GM19438 (cell line): ENCODE measurements around the gene MTNR1A.
"Not testable (repeated sequence)": the region's sequence is repeated elsewhere in the genome, so short reads cannot be mapped to it uniquely, and the experiment has no call there.

ENCODE experiments used
- ATAC-seq: cut with Tn5 transposase; IDR thresholded peaks from one replicate; pipeline ENCODE4 v1.9.1; 2021; ENCODE audit warnings: low read depth; ENCODE audit not compliant: unreplicated experiment

Gene MTNR1A

GRCh38 chr4:186563761-186564160 is 8.4 kb upstream of the MTNR1A start:
- ATAC-seq, result no peak

GRCh38 chr4:186561748-186562147 is 6.4 kb upstream of the MTNR1A start:
- no peak for ATAC-seq

GRCh38 chr4:186560647-186561046 is 5.3 kb upstream of the MTNR1A start:
- ATAC-seq, result no peak

DNA sequence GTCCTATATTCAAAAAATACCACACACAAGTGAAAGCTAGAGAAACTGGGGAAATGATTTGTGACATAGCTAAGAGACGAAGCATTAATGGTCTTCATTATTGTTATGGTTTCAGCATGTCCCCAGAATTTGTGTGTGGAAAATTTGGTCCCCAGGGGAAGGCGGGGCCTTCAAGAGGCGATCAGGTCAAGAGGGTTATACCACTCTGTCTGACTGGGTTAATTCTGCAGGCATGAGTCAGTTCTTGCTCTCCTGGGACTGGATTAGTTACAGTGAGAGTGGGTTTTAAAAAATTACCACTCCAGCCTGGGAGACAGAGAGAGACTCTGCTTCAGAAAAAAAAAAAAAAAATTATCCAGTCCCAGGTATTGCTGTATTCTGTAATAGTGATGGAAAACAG is 2.1 kb upstream of the MTNR1A start:
- no peak for ATAC-seq

DNA sequence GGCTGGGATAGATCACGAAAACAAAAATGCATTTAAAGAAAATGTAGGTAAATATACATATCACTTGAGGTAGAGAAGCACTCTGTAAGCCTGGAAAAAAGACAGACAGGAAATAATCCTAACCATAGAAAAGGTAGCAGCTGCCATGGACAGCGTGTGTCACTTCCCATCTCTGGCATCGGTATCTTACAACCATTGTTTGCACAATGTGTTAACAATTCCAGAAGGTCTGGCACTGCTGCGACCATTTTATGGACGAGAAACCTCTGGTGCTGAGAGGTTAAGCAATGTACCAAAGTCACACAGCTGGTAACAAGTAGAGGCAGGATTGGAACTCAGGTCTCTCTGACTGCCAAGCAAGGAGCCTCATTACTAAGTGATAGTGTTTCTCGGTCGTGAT is 1.7 kb upstream of the MTNR1A start:
- no peak for ATAC-seq

GRCh38 chr4:186554539-186554913 is 841 bp downstream of the MTNR1A start:
- ATAC-seq, result no peak

DNA sequence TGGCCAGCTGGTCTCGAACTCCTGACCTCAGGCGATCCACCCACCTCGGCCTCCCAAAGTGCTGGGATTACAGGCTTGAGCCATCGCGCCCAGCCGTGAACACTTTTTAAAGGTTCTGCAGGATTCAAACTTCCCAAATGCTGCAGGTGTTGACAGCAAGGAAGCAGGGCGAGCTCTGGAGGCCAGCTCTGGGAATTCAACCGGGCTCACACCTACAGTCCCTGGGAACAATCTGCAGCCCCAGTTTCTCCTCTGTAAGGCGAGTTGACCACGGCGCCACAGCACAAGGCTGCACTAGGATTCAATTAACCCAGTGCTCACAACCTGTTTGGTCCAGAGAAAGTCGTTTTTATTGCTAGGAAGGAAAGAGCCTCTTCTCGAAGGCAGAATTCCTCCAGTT is 1.6 kb downstream of the MTNR1A start:
- no peak for ATAC-seq

DNA sequence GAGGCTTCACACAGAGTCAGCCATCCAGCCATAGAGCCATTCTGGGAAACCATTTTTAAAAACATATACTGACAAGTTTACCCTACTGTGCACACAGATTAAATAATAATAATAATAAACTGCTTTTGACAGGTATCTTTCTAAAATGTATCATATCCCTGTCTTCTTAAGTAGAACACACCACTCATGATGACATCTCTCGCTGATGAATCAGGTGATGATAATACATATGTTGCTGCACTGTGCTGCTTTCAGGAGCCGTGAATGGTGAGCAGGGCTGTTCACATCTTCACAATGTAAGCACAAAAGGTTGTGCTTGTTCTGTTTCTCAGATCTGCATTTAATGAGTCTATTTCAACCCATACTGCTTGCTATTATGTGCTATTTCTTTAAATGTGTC is 3.5 kb downstream of the MTNR1A start:
- ATAC-seq, result no peak

DNA sequence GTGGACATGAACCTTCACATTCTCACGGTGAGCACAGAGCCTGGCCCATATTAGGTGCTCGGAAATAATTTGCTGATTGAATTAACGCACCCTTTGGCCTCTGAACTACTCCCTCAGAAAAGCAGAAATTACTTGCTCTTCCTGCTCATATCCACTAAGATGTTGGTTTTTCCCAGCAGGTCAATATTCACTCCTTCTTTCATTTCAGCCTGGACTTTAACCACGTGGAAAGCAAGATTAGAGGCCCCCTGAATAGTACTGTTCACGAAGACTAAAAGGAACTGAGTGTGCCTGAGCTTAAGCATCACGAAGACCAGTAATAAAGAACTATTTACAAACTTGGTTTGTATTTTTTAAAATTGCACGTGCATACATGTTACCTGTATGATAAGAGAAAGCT is 9.9 kb downstream of the MTNR1A start:
- ATAC-seq, result no peak

GRCh38 chr4:186543206-186543605 is 12.2 kb downstream of the MTNR1A start:
- ATAC-seq, result no peak

- no peak for ATAC-seq
Measured at GRCh38 chr4:186541801-186542200, 13.6 kb downstream of the MTNR1A start.

- no peak for ATAC-seq
Measured at GRCh38 chr4:186537843-186538521, 17.4 kb downstream of the MTNR1A start.

- ATAC-seq, result no peak
Measured at GRCh38 chr4:186536285-186536684, 19.1 kb downstream of the MTNR1A start.

DNA sequence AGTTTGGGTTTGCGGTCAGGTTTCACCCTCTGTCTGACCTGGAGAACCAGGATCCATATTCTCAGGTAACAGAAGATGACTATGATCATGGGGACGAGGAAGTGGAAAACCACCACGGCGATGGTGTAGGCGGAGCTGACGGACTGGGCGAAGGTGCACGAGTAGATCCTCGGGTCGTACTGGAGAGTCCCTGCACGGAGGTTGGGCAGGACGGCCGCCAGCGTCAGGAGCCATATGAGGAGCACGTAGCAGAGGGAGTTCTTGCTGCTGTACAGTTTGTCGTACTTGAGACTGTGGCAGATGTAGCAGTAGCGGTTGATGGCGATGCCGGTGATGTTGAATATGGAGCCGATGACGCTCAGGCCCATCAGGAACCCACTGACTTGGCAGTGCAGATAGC is 21.3 kb downstream of the MTNR1A start:
- no peak for ATAC-seq

DNA sequence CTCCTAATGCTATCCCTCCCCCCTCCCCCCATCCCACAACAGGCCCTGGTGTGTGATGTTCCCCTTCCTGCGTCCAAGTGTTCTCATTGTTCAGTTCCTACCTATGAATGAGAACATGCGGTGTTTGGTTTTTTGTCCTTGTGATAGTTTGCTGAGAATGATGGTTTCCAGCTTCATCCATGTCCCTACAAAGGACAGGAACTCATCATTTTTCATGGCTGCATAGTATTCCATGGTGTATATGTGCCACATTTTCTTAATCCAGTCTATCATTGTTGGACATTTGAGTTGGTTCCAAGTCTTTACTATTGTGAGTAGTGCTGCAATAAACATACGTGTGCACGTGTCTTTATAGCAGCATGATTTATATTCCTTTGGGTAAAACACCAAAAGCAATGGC is 31.4 kb downstream of the MTNR1A start:
- ATAC-seq, result not testable (repeated sequence)

- ATAC-seq, result no peak
Measured at GRCh38 chr4:186516287-186516686, 39.1 kb downstream of the MTNR1A start.

DNA sequence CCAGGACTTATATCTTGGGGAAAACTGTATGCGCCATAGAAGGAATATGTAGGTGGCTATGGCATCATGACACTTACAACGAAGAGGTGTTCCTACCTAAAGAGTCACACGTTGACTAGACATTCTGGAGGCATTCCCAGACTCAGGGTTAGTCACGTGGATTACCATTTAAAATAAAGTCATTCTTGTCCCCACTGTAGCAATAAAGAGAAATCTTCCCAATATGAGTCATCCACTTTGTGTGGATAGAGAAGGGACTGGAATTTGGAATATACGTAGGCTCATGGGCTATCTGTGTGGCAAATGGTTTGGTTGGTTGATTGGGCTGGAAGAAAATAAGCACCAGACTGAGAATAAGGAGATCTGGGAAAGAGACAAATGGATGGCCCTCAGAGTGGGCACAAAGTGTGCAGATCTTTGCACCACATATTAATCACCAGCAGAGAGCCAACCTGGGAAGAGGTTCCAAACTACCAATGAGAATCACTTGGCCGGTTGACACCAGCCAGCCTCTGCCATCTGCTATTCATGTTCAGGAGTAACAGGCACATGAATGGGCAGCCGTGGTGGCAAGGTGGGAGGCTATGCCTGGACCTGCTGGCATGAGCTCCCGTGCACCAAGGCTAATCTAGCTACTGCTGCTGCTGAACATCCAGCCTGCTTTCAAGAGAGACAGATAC is 41.0 kb downstream of the MTNR1A start:
- no peak for ATAC-seq

GRCh38 chr4:186504771-186505170 is 50.6 kb downstream of the MTNR1A start:
- not testable (repeated sequence) for ATAC-seq

- ATAC-seq, result no peak
Measured at GRCh38 chr4:186502231-186502630, 53.1 kb downstream of the MTNR1A start.

GRCh38 chr4:186501554-186501953 is 53.8 kb downstream of the MTNR1A start:
- ATAC-seq, result no peak

DNA sequence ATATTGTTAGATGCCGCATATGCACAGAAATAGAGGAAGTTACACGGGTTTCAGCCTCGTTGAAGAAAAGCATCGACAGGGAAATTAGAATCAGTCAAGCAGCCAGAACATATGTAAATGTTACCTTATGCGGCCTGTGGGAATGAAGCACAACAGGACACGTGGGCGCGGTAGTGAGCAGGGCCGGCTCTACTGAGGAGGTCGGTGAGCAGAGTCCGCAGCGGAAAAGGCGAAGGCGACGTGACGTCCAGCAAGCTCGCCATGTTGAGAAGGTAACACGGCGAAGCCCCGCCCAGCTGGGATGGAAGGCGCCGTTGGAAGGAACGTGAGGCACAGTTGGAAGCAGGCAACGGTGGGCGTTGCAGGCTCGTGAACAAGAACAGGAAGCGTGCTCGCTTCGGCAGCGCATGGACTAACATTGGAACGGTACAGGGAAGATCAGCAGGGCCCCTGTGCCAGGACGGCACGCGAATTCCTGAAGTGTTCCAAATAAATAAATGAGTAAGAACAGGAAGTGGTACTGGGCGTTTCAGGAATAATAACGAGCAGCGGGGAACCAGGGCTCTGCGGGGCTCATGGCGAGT is 54.6 kb downstream of the MTNR1A start:
- ATAC-seq, result no peak

DNA sequence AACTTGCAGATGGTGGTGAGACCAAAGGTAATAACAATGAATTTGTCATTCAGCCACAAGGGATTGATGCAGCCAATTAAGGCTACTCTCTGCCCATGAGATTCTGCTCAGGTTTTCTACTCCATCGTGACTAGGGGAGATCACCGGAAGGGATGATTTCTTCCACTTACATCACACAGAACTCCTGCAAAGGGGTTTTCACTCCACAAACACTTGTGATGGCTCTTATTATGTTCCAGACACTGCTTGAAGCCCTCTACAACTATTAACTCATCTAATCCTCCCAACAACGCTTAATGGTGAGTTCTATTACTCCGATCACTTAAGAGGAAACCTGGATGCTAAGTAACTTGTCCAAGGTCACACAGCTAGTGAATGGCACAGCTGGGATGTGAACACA is 55.9 kb downstream of the MTNR1A start:
- no peak for ATAC-seq
